NT2/D1 (cell line): ENCODE data around the gene PPDPF.

ENCODE experiments used
- DNase-seq: peaks from one replicate; pipeline ENCODE4 v3.0.0-alpha.2; 2011; ENCODE audit warnings: low read depth, low spot score
- H3K27me3 ChIP-seq: 2 replicates; pipeline ENCODE4 v1.6.0; 2011; ENCODE audit warnings: mild to moderate bottlenecking; ENCODE audit not compliant: insufficient read length, insufficient read depth
- H3K36me3 ChIP-seq: 2 replicates; pipeline ENCODE4 v1.6.1; 2011; ENCODE audit warnings: mild to moderate bottlenecking, low read length, mixed read lengths; ENCODE audit not compliant: insufficient read depth, insufficient read length
- H3K4me1 ChIP-seq: 2 replicates; pipeline ENCODE4 v1.5.1; 2011; ENCODE audit not compliant: insufficient read depth, insufficient read length
- H3K4me3 ChIP-seq: 2 replicates; pipeline ENCODE4 v1.5.1; 2011; ENCODE audit warnings: low read depth; ENCODE audit not compliant: insufficient read length
- H3K9ac ChIP-seq: 2 replicates; pipeline ENCODE4 v1.6.0; 2011; ENCODE audit warnings: low read depth; ENCODE audit not compliant: insufficient read length
- H3K9me3 ChIP-seq: 2 replicates; pipeline ENCODE4 v1.5.1; 2011; ENCODE audit warnings: mild to moderate bottlenecking, low read length; ENCODE audit not compliant: insufficient read depth
- SUZ12 ChIP-seq: IDR thresholded peaks from 2 replicates; pipeline ENCODE4 v1.6.1; 2011; ENCODE audit not compliant: insufficient read length, insufficient read depth; ENCODE audit errors: extremely low read depth
- YY1 ChIP-seq: IDR thresholded peaks from 2 replicates; pipeline ENCODE4 v1.6.1; 2011; ENCODE audit not compliant: insufficient read length, insufficient read depth
- ZNF274 ChIP-seq: IDR thresholded peaks from 2 replicates; pipeline ENCODE4 v1.6.1; 2011; ENCODE audit warnings: mild to moderate bottlenecking, low read depth, low read length

PPDPF gene

DNA sequence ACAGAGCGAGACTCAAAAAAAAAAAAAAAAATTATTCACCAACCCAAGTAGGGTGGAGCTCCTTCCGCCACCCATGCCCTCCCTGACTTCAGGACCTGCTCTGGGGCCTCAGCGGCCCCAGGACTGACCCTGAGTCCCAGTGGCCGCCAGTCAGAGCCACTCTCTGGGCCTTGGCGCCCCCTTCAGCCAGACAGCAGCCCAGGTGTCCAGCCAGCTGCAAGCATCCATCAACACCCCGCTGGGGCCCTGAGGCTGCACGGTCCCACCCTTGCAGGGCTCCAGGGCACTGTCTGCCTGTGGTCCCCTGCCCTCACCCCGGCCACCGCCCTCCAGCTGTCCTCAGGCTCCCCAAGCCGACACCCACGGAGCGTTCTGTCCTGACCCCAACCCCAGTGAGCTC, 36.7 kb upstream of the PPDPF start:
- no peak overlapping the region for H3K9ac ChIP-seq
- H3K4me3 ChIP-seq, result no peak overlapping the region
- H3K4me1 ChIP-seq, result peaks cover 31% of the 10 kb centered on the region
- no peak for DNase-seq
- TF ChIP-seq SUZ12 (no peak), ZNF274 (no peak), YY1 (no peak)
- H3K27me3 ChIP-seq, result no peaks in the 10 kb centered on the region
- H3K36me3 ChIP-seq, result peaks cover 12% of the 10 kb centered on the region
- H3K9me3 ChIP-seq, result no peaks in the 10 kb centered on the region

DNA sequence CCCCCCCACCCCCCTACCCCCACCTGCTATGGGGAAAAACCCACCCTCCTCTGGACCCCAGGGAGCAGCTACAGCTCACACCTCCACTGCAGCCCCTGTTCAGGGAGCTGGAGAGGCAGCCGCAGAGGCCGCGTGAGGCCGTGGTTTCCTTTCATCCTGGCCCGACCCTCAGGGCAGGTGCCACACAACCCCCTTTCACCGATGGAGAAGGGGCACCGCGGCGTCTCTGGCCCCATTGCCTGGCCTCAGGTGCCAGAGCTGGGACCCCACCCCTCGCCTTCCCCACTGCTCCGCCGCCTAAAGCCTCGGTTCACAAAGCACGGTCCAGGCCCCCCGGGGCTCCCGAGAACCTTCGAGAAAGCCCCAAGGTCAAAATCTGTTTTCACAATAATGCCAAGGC, 36.3 kb upstream of the PPDPF start:
- H3K9me3 ChIP-seq, result no peaks in the 10 kb centered on the region

DNA sequence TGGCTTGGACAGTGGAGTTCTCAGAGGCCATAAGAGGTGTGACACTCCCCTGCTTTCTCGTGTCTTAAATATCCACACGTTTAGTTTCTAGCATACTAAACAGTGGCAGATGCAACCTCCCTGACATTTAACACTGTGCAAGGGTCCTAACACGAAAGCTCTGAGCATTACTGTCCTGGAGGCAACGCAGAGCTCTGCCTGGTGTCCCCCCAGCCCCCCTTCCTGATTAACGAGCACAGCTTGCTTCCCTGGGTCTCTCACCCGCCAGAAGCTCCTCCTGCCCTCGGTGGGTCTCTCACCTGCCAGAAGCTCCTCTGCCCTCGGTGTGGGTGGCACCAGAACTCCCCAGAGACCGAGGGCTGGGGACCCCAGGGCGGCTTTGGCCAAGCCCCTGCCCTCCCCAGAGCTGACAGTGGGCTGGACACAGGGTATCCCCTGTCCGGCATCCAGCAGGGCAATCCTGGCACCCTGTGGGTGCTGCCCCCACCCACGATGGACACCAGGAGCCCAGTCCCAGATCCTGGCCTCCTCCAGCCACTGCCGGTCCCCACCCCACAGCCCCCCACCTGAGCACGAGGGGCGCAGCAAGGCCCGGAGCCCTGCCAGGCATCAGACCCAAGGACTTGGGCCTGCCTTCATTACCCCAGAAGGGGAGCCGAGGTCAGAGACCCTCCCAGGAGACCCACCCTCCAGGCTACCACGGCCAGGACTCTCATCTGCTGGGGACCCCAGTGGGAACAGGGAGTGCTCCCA, 35.7 kb upstream of the PPDPF start:
- Histone ChIP-seq H3K9ac (peak overlapping the region; percentile 70), H3K4me1 (peaks cover 31% of the 10 kb centered on the region), H3K4me3 (no peak overlapping the region), H3K27me3 (no peaks in the 10 kb centered on the region), H3K9me3 (no peaks in the 10 kb centered on the region), H3K36me3 (peaks cover 20% of the 10 kb centered on the region)
- no peak for DNase-seq
- TF ChIP-seq SUZ12, result no peak
- no peak for TF ChIP-seq YY1
- no peak for TF ChIP-seq ZNF274

More for the DNA sequence above, 36.3 kb upstream of the PPDPF start:
- H3K27me3 ChIP-seq, result no peaks in the 10 kb centered on the region
- H3K36me3 ChIP-seq, result peaks cover 16% of the 10 kb centered on the region
- no peak for TF ChIP-seq SUZ12
- TF ChIP-seq ZNF274, result no peak
- TF ChIP-seq YY1, result no peak
- H3K9ac ChIP-seq, result peak overlapping the region; percentile 57
- peaks cover 31% of the 10 kb centered on the region for H3K4me1 ChIP-seq
- no peak overlapping the region for H3K4me3 ChIP-seq
- DNase-seq, result no peak

DNA sequence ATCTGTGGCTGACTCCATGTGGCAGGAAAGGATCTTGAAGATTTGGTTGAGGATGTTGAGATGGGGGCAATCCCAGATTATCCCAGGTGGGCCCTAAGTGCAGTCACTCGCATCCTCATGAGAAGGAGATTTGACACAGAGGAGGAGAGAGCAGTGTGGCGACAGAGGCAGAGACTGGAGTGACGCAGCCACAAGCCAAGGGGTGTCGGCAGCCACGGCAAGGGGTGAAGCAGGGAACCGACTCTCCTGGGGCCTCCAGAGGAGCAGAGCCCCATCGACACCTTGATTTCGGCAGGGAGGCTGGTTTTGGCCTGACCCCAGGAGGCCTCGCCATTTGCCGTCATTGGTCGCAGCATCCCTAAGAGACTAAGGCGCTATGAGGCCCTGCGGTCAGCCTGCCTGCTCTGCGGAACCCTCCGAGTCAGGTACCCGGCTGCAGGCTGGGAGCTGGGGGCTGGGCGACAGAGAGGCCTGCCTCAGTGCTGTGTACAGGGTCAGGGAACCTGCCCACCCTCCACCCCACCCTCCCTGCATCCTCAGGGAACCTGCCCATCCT, 34.2 kb upstream of the PPDPF start:
- Histone ChIP-seq H3K9ac (no peak overlapping the region), H3K27me3 (no peaks in the 10 kb centered on the region), H3K9me3 (no peaks in the 10 kb centered on the region), H3K4me3 (no peak overlapping the region), H3K36me3 (peaks cover 32% of the 10 kb centered on the region), H3K4me1 (peaks cover 26% of the 10 kb centered on the region)
- TF ChIP-seq YY1, result no peak
- TF ChIP-seq SUZ12, result no peak
- no peak for TF ChIP-seq ZNF274
- DNase-seq, result no peak

DNA sequence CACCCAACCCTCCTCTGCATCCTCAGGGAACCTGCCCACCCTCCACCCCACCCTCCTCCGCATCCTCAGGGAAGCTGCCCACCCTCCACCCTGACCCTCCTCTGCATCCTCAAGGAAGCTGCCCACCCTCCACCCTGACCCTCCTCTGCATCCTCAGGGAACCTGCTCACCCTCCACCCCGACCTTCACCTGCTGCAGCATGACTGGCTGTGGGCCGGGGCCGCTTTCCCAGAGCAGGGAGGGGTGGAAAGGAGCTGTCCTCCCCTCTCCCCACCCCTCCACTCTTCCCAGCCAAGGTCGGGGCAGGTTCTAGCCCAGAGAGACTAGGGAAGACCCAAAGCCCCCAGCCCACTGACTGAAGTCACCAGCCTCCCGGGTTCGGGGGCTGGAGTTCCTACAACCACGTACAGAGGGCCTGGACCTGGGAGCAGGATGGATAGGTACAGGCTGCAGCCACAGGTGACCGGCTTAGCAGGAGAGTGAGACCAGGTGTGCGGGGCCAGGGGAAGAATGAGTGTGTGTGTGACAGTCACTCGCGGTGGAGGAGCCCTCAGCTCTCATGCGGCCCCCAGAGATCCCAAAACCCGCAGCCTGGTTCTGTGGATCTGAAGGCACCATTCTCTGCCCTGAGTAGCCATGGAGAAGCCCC, 33.3 kb upstream of the PPDPF start:
- TF ChIP-seq SUZ12 (no peak), YY1 (no peak), ZNF274 (no peak)
- no peaks in the 10 kb centered on the region for H3K27me3 ChIP-seq
- DNase-seq, result no peak
- no peaks in the 10 kb centered on the region for H3K9me3 ChIP-seq
- no peak overlapping the region for H3K9ac ChIP-seq
- peaks cover 41% of the 10 kb centered on the region for H3K36me3 ChIP-seq
- peaks cover 18% of the 10 kb centered on the region for H3K4me1 ChIP-seq
- no peak overlapping the region for H3K4me3 ChIP-seq

DNA sequence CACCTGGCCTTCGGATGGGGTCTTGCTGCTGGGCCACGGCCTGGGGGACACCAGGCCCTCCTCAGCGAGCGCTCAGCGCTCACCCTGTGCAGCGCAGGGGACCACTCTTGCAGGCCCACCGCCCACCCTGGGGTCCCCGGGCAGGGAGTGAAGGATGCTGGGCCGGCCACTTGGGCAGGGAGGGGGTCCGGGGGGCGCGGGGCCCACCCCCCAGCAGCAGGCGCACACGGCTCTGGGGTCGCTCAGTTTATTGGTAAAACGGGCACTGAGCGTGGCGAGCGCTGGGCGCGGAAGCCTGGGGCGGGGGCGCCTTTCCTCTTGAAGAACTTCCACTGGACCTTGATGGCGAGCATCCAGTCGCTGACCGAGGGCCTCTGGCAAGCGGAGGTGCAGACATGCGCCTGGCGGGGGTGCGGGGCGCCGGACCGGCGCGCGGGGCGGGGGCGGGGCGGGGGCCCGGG, 32.8 kb upstream of the PPDPF start:
- Histone ChIP-seq H3K9ac (no peak overlapping the region), H3K4me3 (no peak overlapping the region), H3K36me3 (peaks cover 46% of the 10 kb centered on the region), H3K27me3 (no peaks in the 10 kb centered on the region), H3K4me1 (peaks cover 12% of the 10 kb centered on the region), H3K9me3 (no peaks in the 10 kb centered on the region)
- DNase-seq, result no peak
- TF ChIP-seq ZNF274 (no peak), SUZ12 (no peak), YY1 (no peak)

DNA sequence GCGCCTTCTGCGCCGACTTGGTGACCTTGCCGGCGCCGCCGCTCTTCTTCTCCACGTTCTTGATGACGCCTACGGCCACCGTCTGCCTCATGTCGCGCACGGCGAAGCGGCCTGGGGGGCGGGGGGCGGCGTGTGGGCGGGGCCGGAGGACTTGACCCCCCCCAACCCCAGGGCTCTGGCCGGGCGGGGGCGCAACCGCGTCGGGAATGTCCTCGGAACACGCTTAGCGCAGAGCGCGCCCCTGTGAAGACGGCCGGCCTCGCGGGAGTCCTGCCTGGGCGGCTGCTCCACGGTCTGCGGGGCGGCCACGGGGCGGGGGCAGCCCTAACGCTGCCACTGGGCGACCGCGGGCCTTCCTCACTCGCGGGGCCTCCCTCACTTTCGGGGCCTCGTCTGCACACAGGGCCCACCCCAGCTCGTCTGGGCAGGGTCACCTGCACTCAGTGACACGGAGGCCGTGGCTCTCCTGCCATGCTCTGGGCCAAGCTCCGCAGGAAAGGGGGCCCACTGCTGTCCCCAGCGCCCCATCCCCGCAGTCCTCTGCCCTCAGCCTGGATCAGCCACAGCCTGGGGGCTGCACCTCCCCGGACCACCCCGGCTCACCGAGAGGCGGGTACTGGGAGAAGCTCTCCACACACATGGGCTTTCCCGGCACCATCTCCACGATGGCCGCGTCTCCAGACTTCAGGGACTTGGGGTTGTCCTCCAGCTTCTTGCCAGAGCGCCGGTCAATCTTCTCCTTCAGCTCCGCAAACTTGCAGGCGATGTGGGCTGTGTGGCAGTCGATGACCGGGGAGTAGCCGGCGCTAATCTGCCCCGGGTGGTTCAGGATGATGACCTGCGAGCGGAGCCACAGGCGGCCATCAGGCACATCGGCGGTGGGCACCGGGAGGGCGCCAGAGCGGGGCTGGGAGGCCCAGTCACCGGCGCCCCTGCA, 32.0 kb upstream of the PPDPF start:
- no peaks in the 10 kb centered on the region for H3K27me3 ChIP-seq
- H3K4me3 ChIP-seq, result no peak overlapping the region
- peaks cover 10% of the 10 kb centered on the region for H3K4me1 ChIP-seq
- H3K9me3 ChIP-seq, result no peaks in the 10 kb centered on the region
- no peak for DNase-seq
- TF ChIP-seq SUZ12 (no peak), ZNF274 (no peak), YY1 (no peak)
- H3K9ac ChIP-seq, result peak overlapping the region; percentile 6
- peaks cover 54% of the 10 kb centered on the region for H3K36me3 ChIP-seq
